Epithelial cell of proximal tubule (primary cell): ENCODE measurements around the gene KLK14. TPM values are rescaled to one million over a fixed set of nuclear protein-coding genes. Genes with fewer than 3 reads are reported as not detected.

Experiments used
- DNase-seq: peaks from one replicate; pipeline ENCODE4 v3.0.0-alpha.2; 2011; ENCODE audit warnings: low read depth
- H3K4me3 ChIP-seq: 2 replicates; pipeline ENCODE4 v1.5.1; 2011; ENCODE audit warnings: low read depth, mild to moderate bottlenecking, low read length
- CTCF ChIP-seq: conservative IDR thresholded peaks from 2 replicates; pipeline ENCODE4 v1.5.1; 2012; ENCODE audit warnings: low read depth, mild to moderate bottlenecking, low read length
- total RNA-seq: library from RNA; depleted of rRNA; stranded (reverse); fragments of >200 nt; gene quantifications from 2 replicates; pipeline ENCODE4 v1.2.3, GENCODE V29; 2015

KLK14 gene
- total RNA-seq, 1 donor from 2014 or later, result 0.17 TPM

GRCh38 chr19:51079481-51080110, 3.1 kb downstream of the KLK14 start:
- DNase-seq, result no peak
- no peak for TF ChIP-seq CTCF
- no peak overlapping the region for H3K4me3 ChIP-seq

- no peak for TF ChIP-seq CTCF
- no peak for DNase-seq
- no peak overlapping the region for H3K4me3 ChIP-seq
Observed at GRCh38 chr19:51078731-51079130, 4.0 kb downstream of the KLK14 start.

- no peak for TF ChIP-seq CTCF
Observed at GRCh38 chr19:51078104-51078503, 4.6 kb downstream of the KLK14 start.

GRCh38 chr19:51076631-51077213, 6.0 kb downstream of the KLK14 start:
- TF ChIP-seq CTCF, result no peak
- H3K4me3 ChIP-seq, result no peak overlapping the region
- no peak for DNase-seq

More at GRCh38 chr19:51078104-51078503, 4.6 kb downstream of the KLK14 start:
- DNase-seq, result no peak
- H3K4me3 ChIP-seq, result no peak overlapping the region

GRCh38 chr19:51075998-51076397, 6.7 kb downstream of the KLK14 start:
- TF ChIP-seq CTCF, result no peak
- no peak for DNase-seq
- H3K4me3 ChIP-seq, result no peak overlapping the region

GRCh38 chr19:51071095-51071405, 11.6 kb downstream of the KLK14 start:
- DNase-seq, result no peak
- H3K4me3 ChIP-seq, result no peak overlapping the region
- TF ChIP-seq CTCF, result no peak
